Measurements from ENCODE around the gene DLEU7. TPM values are rescaled to one million over a fixed set of nuclear protein-coding genes. Genes with fewer than 3 reads are reported as not detected.

Gene DLEU7
- total RNA-seq, 1 experiment from 2014 or later: 3.6 TPM

DNA sequence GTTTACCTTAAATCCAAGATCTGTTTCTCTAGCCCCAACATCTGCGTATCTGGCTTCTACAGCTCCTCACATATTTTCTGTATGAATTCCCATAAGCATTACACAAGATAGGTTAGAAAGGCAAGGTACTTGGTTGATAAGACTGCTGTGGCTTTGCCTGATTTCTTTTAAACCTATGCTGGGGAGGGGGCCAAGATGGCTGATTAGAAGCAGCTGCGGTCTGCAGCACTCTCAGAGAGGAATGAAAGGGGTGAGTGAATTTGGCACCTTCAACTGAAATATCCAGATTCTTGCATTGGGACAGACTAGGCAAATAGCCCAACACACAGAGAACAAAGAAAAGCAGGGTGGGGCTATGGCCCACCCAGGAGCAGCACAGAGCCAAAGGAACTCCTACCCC lies 12.2 kb upstream of the DLEU7 start:
- peaks cover 46% of the 10 kb centered on the region for H3K9me3 Mint-ChIP-seq
- TF ChIP-seq, protein P1, sequence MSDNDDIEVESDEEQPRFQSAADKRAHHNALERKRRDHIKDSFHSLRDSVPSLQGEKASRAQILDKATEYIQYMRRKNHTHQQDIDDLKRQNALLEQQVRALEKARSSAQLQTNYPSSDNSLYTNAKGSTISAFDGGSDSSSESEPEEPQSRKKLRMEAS (CRISPR knock-in tag; IDR thresholded peaks at IDR 0.05): no peak
- no peak for TF ChIP-seq JAZF1 (CRISPR knock-in tag; IDR thresholded peaks at IDR 0.05)
- TF ChIP-seq, protein P2, sequence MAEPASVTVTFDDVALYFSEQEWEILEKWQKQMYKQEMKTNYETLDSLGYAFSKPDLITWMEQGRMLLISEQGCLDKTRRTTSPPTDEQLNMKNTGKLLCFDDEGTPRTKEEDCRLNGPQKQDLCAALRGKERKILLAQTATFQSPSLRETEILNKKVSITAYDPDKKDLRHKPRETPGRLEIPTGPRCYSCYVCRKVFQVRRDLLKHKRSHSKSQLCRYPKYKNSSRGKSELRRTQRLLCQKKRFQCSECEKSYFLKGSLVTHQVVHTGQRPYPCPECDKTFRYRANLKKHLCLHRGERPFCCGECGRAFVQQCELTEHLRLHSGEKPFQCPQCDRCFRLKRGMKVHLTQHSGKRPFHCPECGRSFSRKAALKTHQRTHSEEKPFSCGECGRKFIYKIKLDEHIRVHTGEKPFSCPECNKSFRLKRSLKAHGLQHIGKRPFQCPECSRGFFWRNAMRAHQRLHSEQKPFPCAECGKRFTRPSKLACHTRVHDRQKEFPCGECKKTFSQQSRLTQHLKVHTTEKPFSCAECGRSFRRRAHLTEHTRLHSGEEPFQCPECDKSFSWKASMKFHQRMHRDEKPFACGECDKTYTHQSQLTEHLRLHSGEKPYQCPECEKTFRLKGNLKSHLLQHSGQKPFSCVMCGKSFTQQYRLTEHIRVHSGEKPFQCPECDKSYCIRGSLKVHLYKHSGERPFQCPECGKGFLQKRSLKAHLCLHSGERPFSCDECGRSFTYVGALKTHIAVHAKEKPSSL (CRISPR knock-in tag; conservative IDR thresholded peaks at IDR 0.05): no peak
- TF ChIP-seq NFE2L1 (CRISPR knock-in tag; IDR thresholded peaks at IDR 0.05): no peak
- no peak for TF ChIP-seq ZNF423 (CRISPR knock-in tag; IDR thresholded peaks at IDR 0.05)
- ATAC-seq: no peak
- ChIA-PET POLR2A (no interaction called here), CTCF (no interaction called here)
- H3K36me3 Mint-ChIP-seq: peaks cover 37% of the 10 kb centered on the region
- no peak overlapping the region for H3K27ac Mint-ChIP-seq
- DNase-seq (ENCODE audit: low spot score): no peak
- no peak overlapping the region for H3K4me3 Mint-ChIP-seq
- peaks cover 7% of the 10 kb centered on the region for H3K27me3 Mint-ChIP-seq (ENCODE audit: low read depth)
- H3K4me1 Mint-ChIP-seq: peaks cover 5% of the 10 kb centered on the region; the same call in 1 of the 2 replicates

DNA sequence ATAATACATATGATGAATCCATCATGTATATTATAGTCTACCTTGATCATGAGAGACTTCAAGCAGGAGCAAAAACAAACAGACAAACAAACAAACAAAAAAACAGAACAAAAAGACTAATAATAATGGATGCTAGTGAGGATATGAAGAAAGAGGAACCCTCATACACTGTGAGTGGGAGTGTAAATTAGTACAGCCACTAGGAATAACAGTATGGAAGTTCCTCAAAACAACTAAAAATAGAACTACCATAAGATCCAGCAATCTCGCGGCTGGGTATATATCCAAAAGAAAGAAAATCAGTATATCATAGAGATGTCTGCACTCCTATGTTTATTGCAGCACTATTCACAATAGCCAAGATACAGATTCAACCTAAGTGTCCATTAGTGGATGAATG lies 7.0 kb upstream of the DLEU7 start:
- Mint-ChIP-seq H3K4me1 (peaks cover 8% of the 10 kb centered on the region), H3K27me3 (ENCODE audit: low read depth) (peaks cover 5% of the 10 kb centered on the region; the same call in 1 of the 2 replicates), H3K36me3 (no peaks in the 10 kb centered on the region; the same call in 1 of the 2 replicates), H3K4me3 (no peak overlapping the region), H3K27ac (no peak overlapping the region), H3K9me3 (peaks cover 5% of the 10 kb centered on the region)
- ChIA-PET CTCF (no interaction called here), POLR2A (no interaction called here)
- TF ChIP-seq, protein P3, sequence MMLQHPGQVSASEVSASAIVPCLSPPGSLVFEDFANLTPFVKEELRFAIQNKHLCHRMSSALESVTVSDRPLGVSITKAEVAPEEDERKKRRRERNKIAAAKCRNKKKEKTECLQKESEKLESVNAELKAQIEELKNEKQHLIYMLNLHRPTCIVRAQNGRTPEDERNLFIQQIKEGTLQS (CRISPR knock-in tag; conservative IDR thresholded peaks at IDR 0.05): no peak
- ATAC-seq: no peak
- DNase-seq (ENCODE audit: low spot score): no peak

DNA sequence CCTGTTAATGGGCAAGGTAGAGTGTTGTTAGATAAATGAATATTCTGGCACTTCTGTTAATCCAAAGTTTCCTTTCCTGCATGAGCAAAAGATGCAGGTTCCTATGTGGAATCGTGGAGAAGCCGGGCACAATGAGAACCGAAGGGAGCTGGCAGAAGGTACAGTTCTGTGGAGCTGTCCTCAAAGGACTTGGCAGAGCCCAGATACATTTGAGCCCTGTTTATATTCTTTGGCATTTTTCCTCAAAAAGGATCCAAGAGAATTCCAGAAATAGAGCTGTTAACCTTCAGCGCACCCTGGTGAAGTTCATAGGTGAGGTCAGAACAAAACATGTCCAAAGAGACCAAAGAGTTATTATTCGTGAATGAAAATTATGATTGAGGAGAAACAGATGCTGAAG lies 4.0 kb upstream of the DLEU7 start:
- POLR2A ChIA-PET: no interaction called here
- DNase-seq (ENCODE audit: low spot score): no peak
- CTCF ChIA-PET: interaction anchor here (2.0 kb wide), 1 partner anchor 64 kb away, joined by 7 read pairs; no protein-coding TSS in a partner anchor
- H3K4me3 Mint-ChIP-seq: no peak overlapping the region
- peaks cover 20% of the 10 kb centered on the region for H3K27me3 Mint-ChIP-seq (ENCODE audit: low read depth)
- TF ChIP-seq GRHL2 (CRISPR knock-in tag; IDR thresholded peaks at IDR 0.05; ENCODE audit: insufficient replicate concordance, severe bottlenecking) (no peak), ZNF423 (CRISPR knock-in tag; IDR thresholded peaks at IDR 0.05) (no peak), TEAD4 (CRISPR knock-in tag; IDR thresholded peaks at IDR 0.05) (no peak), ZNF232 (CRISPR knock-in tag; IDR thresholded peaks at IDR 0.05) (no peak), KAT7 (CRISPR knock-in tag; IDR thresholded peaks at IDR 0.05; ENCODE audit: borderline replicate concordance) (no peak), OVOL2 (CRISPR knock-in tag; IDR thresholded peaks at IDR 0.05; ENCODE audit: borderline replicate concordance) (no peak), HMGA2 (CRISPR knock-in tag; IDR thresholded peaks at IDR 0.05) (no peak), ESRRA (CRISPR knock-in tag; IDR thresholded peaks at IDR 0.05; ENCODE audit: borderline replicate concordance) (no peak), NFE2L1 (CRISPR knock-in tag; IDR thresholded peaks at IDR 0.05) (no peak), SMAD4 (CRISPR knock-in tag; IDR thresholded peaks at IDR 0.05) (no peak), FOXJ3 (CRISPR knock-in tag; IDR thresholded peaks at IDR 0.05; ENCODE audit: borderline replicate concordance) (no peak)
- TF ChIP-seq, protein P4, sequence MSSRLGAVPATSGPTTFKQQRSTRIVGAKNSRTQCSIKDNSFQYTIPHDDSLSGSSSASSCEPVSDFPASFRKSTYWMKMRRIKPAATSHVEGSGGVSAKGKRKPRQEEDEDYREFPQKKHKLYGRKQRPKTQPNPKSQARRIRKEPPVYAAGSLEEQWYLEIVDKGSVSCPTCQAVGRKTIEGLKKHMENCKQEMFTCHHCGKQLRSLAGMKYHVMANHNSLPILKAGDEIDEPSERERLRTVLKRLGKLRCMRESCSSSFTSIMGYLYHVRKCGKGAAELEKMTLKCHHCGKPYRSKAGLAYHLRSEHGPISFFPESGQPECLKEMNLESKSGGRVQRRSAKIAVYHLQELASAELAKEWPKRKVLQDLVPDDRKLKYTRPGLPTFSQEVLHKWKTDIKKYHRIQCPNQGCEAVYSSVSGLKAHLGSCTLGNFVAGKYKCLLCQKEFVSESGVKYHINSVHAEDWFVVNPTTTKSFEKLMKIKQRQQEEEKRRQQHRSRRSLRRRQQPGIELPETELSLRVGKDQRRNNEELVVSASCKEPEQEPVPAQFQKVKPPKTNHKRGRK (CRISPR knock-in tag; IDR thresholded peaks at IDR 0.05; ENCODE audit: borderline replicate concordance): no peak
- TF ChIP-seq, protein P5, sequence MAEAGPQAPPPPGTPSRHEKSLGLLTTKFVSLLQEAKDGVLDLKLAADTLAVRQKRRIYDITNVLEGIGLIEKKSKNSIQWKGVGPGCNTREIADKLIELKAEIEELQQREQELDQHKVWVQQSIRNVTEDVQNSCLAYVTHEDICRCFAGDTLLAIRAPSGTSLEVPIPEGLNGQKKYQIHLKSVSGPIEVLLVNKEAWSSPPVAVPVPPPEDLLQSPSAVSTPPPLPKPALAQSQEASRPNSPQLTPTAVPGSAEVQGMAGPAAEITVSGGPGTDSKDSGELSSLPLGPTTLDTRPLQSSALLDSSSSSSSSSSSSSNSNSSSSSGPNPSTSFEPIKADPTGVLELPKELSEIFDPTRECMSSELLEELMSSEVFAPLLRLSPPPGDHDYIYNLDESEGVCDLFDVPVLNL (CRISPR knock-in tag; IDR thresholded peaks at IDR 0.05; ENCODE audit: borderline replicate concordance, low read depth): no peak
- TF ChIP-seq, protein P6, sequence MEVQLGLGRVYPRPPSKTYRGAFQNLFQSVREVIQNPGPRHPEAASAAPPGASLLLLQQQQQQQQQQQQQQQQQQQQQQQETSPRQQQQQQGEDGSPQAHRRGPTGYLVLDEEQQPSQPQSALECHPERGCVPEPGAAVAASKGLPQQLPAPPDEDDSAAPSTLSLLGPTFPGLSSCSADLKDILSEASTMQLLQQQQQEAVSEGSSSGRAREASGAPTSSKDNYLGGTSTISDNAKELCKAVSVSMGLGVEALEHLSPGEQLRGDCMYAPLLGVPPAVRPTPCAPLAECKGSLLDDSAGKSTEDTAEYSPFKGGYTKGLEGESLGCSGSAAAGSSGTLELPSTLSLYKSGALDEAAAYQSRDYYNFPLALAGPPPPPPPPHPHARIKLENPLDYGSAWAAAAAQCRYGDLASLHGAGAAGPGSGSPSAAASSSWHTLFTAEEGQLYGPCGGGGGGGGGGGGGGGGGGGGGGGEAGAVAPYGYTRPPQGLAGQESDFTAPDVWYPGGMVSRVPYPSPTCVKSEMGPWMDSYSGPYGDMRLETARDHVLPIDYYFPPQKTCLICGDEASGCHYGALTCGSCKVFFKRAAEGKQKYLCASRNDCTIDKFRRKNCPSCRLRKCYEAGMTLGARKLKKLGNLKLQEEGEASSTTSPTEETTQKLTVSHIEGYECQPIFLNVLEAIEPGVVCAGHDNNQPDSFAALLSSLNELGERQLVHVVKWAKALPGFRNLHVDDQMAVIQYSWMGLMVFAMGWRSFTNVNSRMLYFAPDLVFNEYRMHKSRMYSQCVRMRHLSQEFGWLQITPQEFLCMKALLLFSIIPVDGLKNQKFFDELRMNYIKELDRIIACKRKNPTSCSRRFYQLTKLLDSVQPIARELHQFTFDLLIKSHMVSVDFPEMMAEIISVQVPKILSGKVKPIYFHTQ (CRISPR knock-in tag; IDR thresholded peaks at IDR 0.05): no peak
- TF ChIP-seq, protein P7, sequence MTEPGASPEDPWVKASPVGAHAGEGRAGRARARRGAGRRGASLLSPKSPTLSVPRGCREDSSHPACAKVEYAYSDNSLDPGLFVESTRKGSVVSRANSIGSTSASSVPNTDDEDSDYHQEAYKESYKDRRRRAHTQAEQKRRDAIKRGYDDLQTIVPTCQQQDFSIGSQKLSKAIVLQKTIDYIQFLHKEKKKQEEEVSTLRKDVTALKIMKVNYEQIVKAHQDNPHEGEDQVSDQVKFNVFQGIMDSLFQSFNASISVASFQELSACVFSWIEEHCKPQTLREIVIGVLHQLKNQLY (CRISPR knock-in tag; IDR thresholded peaks at IDR 0.05): no peak
- TF ChIP-seq, protein P2 (CRISPR knock-in tag; conservative IDR thresholded peaks at IDR 0.05): no peak
- peaks cover 5% of the 10 kb centered on the region for H3K9me3 Mint-ChIP-seq
- H3K4me1 Mint-ChIP-seq: peaks cover 20% of the 10 kb centered on the region
- no peak for ATAC-seq
- no peaks in the 10 kb centered on the region; the same call in 1 of the 2 replicates for H3K36me3 Mint-ChIP-seq
- no peak overlapping the region for H3K27ac Mint-ChIP-seq
